SK-N-SH treated with all-trans-retinoic acid at 6 μM for 48 hours (cell line): ENCODE data around the gene DRAXIN.

Source experiments
- ARNTL ChIP-seq: fragments of 450-650 bp; formaldehyde crosslinking; IDR thresholded peaks from 2 replicates; pipeline ENCODE4 v1.5.0; 2020; ENCODE audit warnings: low read depth, mild to moderate bottlenecking, moderate library complexity, borderline replicate concordance
- CREB5 ChIP-seq: fragments of 250-450 bp; sonication (Bioruptor Pico); IDR thresholded peaks from 2 replicates; pipeline ENCODE4 v1.5.1; 2020; ENCODE audit warnings: low read depth, mild to moderate bottlenecking, moderate library complexity
- CSDC2 ChIP-seq: fragments of 250-450 bp; sonication (Bioruptor Pico); IDR thresholded peaks from 2 replicates; pipeline ENCODE4 v1.5.0; 2020; ENCODE audit warnings: mild to moderate bottlenecking, moderate library complexity
- CSRNP3 ChIP-seq: fragments of 250-450 bp; sonication (Bioruptor Pico); IDR thresholded peaks from 2 replicates; pipeline ENCODE4 v1.5.1; 2021; ENCODE audit warnings: mild to moderate bottlenecking, moderate library complexity
- ESRRG ChIP-seq: fragments of 250-450 bp; sonication (Bioruptor Pico); IDR thresholded peaks from 2 replicates; pipeline ENCODE4 v1.6.1; 2021; ENCODE audit warnings: mild to moderate bottlenecking
- GLIS3 ChIP-seq: fragments of 250-450 bp; sonication (Bioruptor Pico); IDR thresholded peaks from 2 replicates; pipeline ENCODE4 v1.5.0; 2020; ENCODE audit warnings: mild to moderate bottlenecking, moderate library complexity
- ISL1 ChIP-seq: fragments of 250-450 bp; sonication (Bioruptor Pico); IDR thresholded peaks from 2 replicates; pipeline ENCODE4 v2.1.2; 2022; ENCODE audit warnings: mild to moderate bottlenecking, moderate library complexity
- OSR1 ChIP-seq: fragments of 250-450 bp; sonication (Bioruptor Pico); IDR thresholded peaks from 2 replicates; pipeline ENCODE4 v1.8.0; 2022; ENCODE audit warnings: moderate library complexity, mild to moderate bottlenecking, inconsistent platforms
- PATZ1 ChIP-seq: fragments of 250-450 bp; sonication (Bioruptor Pico); IDR thresholded peaks from 2 replicates; pipeline ENCODE4 v1.8.0; 2020; ENCODE audit warnings: mild to moderate bottlenecking, moderate library complexity, borderline replicate concordance
- RARB ChIP-seq: fragments of 250-450 bp; sonication (Bioruptor Pico); IDR thresholded peaks from 2 replicates; pipeline ENCODE4 v1.8.0; 2021; ENCODE audit warnings: mild to moderate bottlenecking, moderate library complexity
- SNAI2 ChIP-seq: fragments of 250-450 bp; sonication (Bioruptor Pico); IDR thresholded peaks from 2 replicates; pipeline ENCODE4 v1.5.0; 2020; ENCODE audit warnings: mild to moderate bottlenecking, moderate library complexity
- TOX ChIP-seq: fragments of 250-450 bp; sonication (Bioruptor Pico); IDR thresholded peaks from 2 replicates; pipeline ENCODE4 v1.8.0; 2021; ENCODE audit warnings: mild to moderate bottlenecking, moderate library complexity, borderline replicate concordance
- ZFP3 ChIP-seq: fragments of 250-450 bp; sonication (Bioruptor Pico); IDR thresholded peaks from 2 replicates; pipeline ENCODE4 v1.5.0; 2020; ENCODE audit warnings: mild to moderate bottlenecking, moderate library complexity
- ZNF70 ChIP-seq: fragments of 450-650 bp; formaldehyde crosslinking; IDR thresholded peaks from 2 replicates; pipeline ENCODE4 v1.5.0; 2020; ENCODE audit warnings: mild to moderate bottlenecking, moderate library complexity

DNA sequence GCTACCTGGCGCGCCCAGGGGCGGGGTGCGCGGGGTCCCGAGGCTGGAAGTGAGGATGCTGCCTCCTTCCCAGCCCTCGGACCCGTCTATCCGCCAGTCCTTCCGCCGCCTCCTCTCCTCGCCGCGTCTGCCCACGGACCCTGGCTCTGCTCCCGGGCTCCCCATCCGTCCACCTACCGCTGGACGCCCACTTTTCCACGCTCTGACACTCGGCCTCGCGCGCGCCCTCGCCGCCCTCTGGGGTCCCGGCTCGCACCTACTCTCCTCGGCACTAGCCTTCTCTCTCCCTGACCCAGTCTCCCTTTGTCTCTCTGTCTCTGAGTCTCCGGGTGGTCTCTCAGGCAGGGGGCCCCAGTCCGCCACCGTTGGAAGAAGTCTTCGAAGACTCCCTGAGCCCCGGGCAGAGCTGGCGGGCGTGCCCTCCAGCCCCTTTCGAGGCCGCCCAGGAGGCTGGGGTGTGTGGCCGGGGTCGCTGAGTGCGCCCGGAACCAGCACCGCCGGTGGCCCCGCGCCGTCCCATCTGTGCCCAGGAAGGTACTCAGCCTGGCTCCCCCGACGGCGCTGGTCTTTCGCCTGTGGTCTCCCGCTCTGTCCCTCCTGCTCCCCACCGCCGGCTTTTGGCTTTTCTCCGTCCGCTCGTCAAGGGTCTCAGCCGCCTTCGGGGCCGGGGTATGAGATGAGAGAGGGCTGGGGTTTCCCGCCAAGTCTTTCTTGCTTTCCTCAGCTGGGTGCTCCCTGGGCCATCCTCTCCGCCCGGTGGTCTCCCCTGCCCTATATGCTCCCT lies 610 bp downstream of the DRAXIN start:
- TF ChIP-seq RARB (CRISPR knock-in tag) (no peak), ISL1 (CRISPR knock-in tag) (no peak), ESRRG (no peak), GLIS3 (CRISPR knock-in tag) (no peak), ZNF70 (CRISPR knock-in tag) (no peak), ZFP3 (no peak), TOX (CRISPR knock-in tag) (no peak), ARNTL (CRISPR knock-in tag) (no peak), PATZ1 (no peak), CSDC2 (CRISPR knock-in tag) (no peak), CREB5 (CRISPR knock-in tag) (no peak), SNAI2 (CRISPR knock-in tag) (no peak), OSR1 (CRISPR knock-in tag) (no peak), CSRNP3 (CRISPR knock-in tag) (no peak)
